Measurements from ENCODE around the gene ATP7B.

Gene ATP7B

GRCh38 chr13:51916962-51917361, 94.3 kb downstream of the ATP7B start:
- no peak for TF ChIP-seq CTCF (IDR thresholded peaks at IDR 0.05; ENCODE audit: control insufficient read depth, extremely low read depth, insufficient read depth)

GRCh38 chr13:51916051-51916818, 95.0 kb downstream of the ATP7B start:
- DNase-seq (ENCODE audit: low read depth), result no peak
- H3K4me3 ChIP-seq (ENCODE audit: low read depth, low read length), result no peak overlapping the region
- no peak for TF ChIP-seq CTCF (IDR thresholded peaks at IDR 0.05; ENCODE audit: control insufficient read depth, extremely low read depth, insufficient read depth)

More at GRCh38 chr13:51916962-51917361, 94.3 kb downstream of the ATP7B start:
- DNase-seq (ENCODE audit: low read depth), result no peak
- H3K4me3 ChIP-seq (ENCODE audit: low read depth, low read length), result no peak overlapping the region

- no peak for TF ChIP-seq CTCF (IDR thresholded peaks at IDR 0.05; ENCODE audit: control insufficient read depth, extremely low read depth, insufficient read depth)
- H3K4me3 ChIP-seq (ENCODE audit: low read depth, low read length), result no peak overlapping the region
- DNase-seq (ENCODE audit: low read depth), result no peak
These were observed 97.1 kb downstream of the ATP7B start for GRCh38 chr13:51914137-51914493.

- no peak overlapping the region for H3K4me3 ChIP-seq (ENCODE audit: low read depth, low read length)
- no peak for TF ChIP-seq CTCF (IDR thresholded peaks at IDR 0.05; ENCODE audit: control insufficient read depth, extremely low read depth, insufficient read depth)
- no peak for DNase-seq (ENCODE audit: low read depth)
These were observed 97.7 kb downstream of the ATP7B start for GRCh38 chr13:51913421-51914136.

- DNase-seq (ENCODE audit: low read depth), result no peak
- no peak overlapping the region for H3K4me3 ChIP-seq (ENCODE audit: low read depth, low read length)
- TF ChIP-seq CTCF (IDR thresholded peaks at IDR 0.05; ENCODE audit: control insufficient read depth, extremely low read depth, insufficient read depth), result no peak
These were observed 98.6 kb downstream of the ATP7B start for GRCh38 chr13:51912511-51913225.

- peak; percentile 68 for TF ChIP-seq CTCF (IDR thresholded peaks at IDR 0.05; ENCODE audit: control insufficient read depth, extremely low read depth, insufficient read depth)
- peak; percentile 72 for DNase-seq (ENCODE audit: low read depth)
- 0 out of 2 replicates have a peak overlapping the region, but pooled peaks have one; percentile 13 for H3K4me3 ChIP-seq (ENCODE audit: low read depth, low read length)
These were observed 99.2 kb downstream of the ATP7B start for GRCh38 chr13:51912091-51912490.

All from LNCaP clone FGC (cell line).